GM12878 (cell line): Measurements from ENCODE around the gene RASGRP2. TPM values are rescaled to one million over a fixed set of nuclear protein-coding genes. Genes with fewer than 3 reads are reported as not detected.

Source experiments
- MXI1 ChIP-seq: fragments of 150-350 bp; IDR thresholded peaks from 2 replicates; pipeline ENCODE4 v1.6.1; 2011; ENCODE audit warnings: low read depth, mild to moderate bottlenecking, inconsistent platforms, low read length, improper control_type of control experiment
- NFYB ChIP-seq: IDR thresholded peaks from 2 replicates; pipeline ENCODE4 v1.6.1; 2011; ENCODE audit warnings: low read depth, mild to moderate bottlenecking, low read length, improper control_type of control experiment, moderate library complexity; ENCODE audit not compliant: insufficient read depth
- NR2F1 ChIP-seq: fragments of 450-650 bp; conservative IDR thresholded peaks from 2 replicates; pipeline ENCODE4 v1.6.1; 2017; ENCODE audit warnings: mild to moderate bottlenecking
- polyA plus RNA-seq, 11 experiments: library from polyadenylated mRNA; depleted of rRNA in 4 of 11; unstranded in 6 of 11; stranded (reverse) in 5 of 11; fragments of >200 nt; fragmentation: Nextera tagmentation in 4 of 11; fragmentation: Illumina TruSeq in 1 of 11; extraction: Ambion mirVana in 4 of 11; extraction: Trizol in 1 of 11; gene quantifications; 1 replicate in 1 of 11; 2 replicates in 10 of 11; pipeline versions ENCODE4 v1.2.1 to v1.2.3, GENCODE V29; 2011 to 2016; ENCODE audit warnings: inconsistent platforms in 2 of 11, missing spikeins in 2 of 11, low read depth in 1 of 11
- total RNA-seq, 4 experiments: library from RNA; depleted of rRNA in 3 of 4; stranded (reverse); fragments of >200 nt in 3 of 4; fragmentation: Illumina TruSeq in 1 of 4; extraction: Trizol in 1 of 4; gene quantifications; 2 replicates each; pipeline versions ENCODE4 v1.2.1 to v1.2.3, GENCODE V29; 2013 to 2021
- TF ChIP-seq, protein P1 (sequence below): IDR thresholded peaks from 2 replicates; pipeline ENCODE4 v1.6.1; 2011; ENCODE audit warnings: borderline replicate concordance, low read depth, mild to moderate bottlenecking, moderate library complexity, low read length; ENCODE audit not compliant: insufficient read depth, poor library complexity, severe bottlenecking
- TF ChIP-seq, protein P2 (sequence below): fragments of 450-650 bp; IDR thresholded peaks from 2 replicates; pipeline ENCODE4 v1.6.1; 2018; ENCODE audit warnings: borderline replicate concordance, mild to moderate bottlenecking; ENCODE audit not compliant: partially characterized antibody
- TF ChIP-seq, protein P3 (sequence below), 3 experiments: IDR thresholded peaks in 2 of 3; conservative IDR thresholded peaks in 1 of 3; 2 replicates each; pipeline ENCODE4 v1.5.1; 2011; ENCODE audit warnings: low read depth in 3 of 3, low read length in 3 of 3, mild to moderate bottlenecking in 3 of 3, control low read depth in 2 of 3, moderate library complexity in 2 of 3, inconsistent platforms in 1 of 3, mixed read lengths in 1 of 3; ENCODE audit not compliant: control insufficient read depth in 2 of 3, insufficient read depth in 1 of 3; ENCODE audit errors: extremely low read depth in 1 of 3
- TF ChIP-seq, protein P4 (sequence below): fragments of 450-650 bp; IDR thresholded peaks from 2 replicates; pipeline ENCODE4 v1.6.1; 2017; ENCODE audit warnings: mild to moderate bottlenecking, low read depth, inconsistent platforms; ENCODE audit not compliant: poor library complexity, severe bottlenecking
- TF ChIP-seq, protein P5 (sequence below): fragments of 450-650 bp; formaldehyde crosslinking; IDR thresholded peaks from 2 replicates; pipeline ENCODE4 v1.5.0; 2022; ENCODE audit warnings: mild to moderate bottlenecking, missing genetic modification characterization

The RASGRP2 gene
- total and polyA plus RNA-seq, 10 of the 15 experiments (the other 5 are each of a cell fraction or from before 2014, with no cell fraction given), result 0.26 to 9.0 (median 5.4) TPM

DNA sequence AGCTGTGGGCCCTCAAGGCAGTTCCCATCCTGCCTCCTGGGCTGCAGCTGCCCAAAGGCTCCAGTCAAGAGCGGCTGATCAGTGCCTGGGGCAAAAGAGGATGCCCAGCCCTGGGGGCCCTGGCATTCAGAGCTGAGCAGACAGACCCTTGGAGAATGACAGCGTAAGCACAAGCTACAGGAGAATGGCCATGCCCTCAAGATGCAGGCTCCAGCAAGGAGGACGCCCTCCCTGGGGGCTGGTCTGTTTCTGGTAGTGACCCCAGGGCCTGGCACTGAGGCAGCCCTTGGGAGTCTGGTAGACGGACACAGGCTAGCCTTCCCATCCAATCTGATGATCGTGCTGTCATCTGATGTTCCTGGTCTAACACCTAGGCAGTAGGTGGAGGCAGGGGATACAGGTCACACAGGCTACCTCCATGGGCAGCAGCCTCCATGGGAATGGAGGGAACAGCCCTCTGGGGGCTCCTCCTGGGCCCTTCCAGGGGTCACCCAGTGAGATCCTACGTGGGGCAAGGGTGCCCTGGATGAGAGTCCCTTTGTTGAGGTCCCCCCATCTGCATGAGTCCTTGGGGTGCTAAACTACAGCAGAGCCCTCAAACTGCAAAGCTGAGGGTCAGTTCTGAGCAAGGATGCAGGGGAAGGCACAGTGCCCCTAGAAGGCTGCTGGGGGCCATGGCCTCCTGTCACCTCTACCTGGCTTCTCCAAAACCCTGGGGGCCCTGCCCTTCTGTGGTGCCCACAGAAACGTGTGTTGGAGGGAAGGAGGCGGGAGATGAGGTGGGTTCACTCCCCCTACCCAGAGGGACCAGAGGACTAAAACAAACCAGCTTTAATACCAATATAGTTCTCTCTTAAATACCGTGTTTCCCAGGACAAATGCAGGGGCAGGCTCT, 44.6 kb upstream of the RASGRP2 start (continued):
- TF ChIP-seq, protein P1, sequence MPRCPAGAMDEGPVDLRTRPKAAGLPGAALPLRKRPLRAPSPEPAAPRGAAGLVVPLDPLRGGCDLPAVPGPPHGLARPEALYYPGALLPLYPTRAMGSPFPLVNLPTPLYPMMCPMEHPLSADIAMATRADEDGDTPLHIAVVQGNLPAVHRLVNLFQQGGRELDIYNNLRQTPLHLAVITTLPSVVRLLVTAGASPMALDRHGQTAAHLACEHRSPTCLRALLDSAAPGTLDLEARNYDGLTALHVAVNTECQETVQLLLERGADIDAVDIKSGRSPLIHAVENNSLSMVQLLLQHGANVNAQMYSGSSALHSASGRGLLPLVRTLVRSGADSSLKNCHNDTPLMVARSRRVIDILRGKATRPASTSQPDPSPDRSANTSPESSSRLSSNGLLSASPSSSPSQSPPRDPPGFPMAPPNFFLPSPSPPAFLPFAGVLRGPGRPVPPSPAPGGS, result no peak
- TF ChIP-seq, protein P2, sequence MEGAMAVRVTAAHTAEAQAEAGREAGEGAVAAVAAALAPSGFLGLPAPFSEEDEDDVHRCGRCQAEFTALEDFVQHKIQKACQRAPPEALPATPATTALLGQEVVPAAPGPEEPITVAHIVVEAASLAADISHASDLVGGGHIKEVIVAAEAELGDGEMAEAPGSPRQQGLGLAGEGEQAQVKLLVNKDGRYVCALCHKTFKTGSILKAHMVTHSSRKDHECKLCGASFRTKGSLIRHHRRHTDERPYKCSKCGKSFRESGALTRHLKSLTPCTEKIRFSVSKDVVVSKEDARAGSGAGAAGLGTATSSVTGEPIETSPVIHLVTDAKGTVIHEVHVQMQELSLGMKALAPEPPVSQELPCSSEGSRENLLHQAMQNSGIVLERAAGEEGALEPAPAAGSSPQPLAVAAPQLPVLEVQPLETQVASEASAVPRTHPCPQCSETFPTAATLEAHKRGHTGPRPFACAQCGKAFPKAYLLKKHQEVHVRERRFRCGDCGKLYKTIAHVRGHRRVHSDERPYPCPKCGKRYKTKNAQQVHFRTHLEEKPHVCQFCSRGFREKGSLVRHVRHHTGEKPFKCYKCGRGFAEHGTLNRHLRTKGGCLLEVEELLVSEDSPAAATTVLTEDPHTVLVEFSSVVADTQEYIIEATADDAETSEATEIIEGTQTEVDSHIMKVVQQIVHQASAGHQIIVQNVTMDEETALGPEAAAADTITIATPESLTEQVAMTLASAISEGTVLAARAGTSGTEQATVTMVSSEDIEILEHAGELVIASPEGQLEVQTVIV, result no peak
- no peak for TF ChIP-seq NR2F1
- no peak for TF ChIP-seq MXI1
- TF ChIP-seq, protein P3, sequence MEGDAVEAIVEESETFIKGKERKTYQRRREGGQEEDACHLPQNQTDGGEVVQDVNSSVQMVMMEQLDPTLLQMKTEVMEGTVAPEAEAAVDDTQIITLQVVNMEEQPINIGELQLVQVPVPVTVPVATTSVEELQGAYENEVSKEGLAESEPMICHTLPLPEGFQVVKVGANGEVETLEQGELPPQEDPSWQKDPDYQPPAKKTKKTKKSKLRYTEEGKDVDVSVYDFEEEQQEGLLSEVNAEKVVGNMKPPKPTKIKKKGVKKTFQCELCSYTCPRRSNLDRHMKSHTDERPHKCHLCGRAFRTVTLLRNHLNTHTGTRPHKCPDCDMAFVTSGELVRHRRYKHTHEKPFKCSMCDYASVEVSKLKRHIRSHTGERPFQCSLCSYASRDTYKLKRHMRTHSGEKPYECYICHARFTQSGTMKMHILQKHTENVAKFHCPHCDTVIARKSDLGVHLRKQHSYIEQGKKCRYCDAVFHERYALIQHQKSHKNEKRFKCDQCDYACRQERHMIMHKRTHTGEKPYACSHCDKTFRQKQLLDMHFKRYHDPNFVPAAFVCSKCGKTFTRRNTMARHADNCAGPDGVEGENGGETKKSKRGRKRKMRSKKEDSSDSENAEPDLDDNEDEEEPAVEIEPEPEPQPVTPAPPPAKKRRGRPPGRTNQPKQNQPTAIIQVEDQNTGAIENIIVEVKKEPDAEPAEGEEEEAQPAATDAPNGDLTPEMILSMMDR (IDR thresholded peaks at IDR 0.05 in 2 of 3, conservative IDR thresholded peaks at IDR 0.05 in 1 of 3; ENCODE audit: control insufficient read depth in 2 of 3, extremely low read depth in 1 of 3, insufficient read depth in 1 of 3, low read depth in 3 of 3, low read length in 3 of 3), result no peak
- no peak for TF ChIP-seq NFYB
- TF ChIP-seq, protein P4, sequence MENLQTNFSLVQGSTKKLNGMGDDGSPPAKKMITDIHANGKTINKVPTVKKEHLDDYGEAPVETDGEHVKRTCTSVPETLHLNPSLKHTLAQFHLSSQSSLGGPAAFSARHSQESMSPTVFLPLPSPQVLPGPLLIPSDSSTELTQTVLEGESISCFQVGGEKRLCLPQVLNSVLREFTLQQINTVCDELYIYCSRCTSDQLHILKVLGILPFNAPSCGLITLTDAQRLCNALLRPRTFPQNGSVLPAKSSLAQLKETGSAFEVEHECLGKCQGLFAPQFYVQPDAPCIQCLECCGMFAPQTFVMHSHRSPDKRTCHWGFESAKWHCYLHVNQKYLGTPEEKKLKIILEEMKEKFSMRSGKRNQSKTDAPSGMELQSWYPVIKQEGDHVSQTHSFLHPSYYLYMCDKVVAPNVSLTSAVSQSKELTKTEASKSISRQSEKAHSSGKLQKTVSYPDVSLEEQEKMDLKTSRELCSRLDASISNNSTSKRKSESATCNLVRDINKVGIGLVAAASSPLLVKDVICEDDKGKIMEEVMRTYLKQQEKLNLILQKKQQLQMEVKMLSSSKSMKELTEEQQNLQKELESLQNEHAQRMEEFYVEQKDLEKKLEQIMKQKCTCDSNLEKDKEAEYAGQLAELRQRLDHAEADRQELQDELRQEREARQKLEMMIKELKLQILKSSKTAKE, result no peak
- TF ChIP-seq, protein P5, sequence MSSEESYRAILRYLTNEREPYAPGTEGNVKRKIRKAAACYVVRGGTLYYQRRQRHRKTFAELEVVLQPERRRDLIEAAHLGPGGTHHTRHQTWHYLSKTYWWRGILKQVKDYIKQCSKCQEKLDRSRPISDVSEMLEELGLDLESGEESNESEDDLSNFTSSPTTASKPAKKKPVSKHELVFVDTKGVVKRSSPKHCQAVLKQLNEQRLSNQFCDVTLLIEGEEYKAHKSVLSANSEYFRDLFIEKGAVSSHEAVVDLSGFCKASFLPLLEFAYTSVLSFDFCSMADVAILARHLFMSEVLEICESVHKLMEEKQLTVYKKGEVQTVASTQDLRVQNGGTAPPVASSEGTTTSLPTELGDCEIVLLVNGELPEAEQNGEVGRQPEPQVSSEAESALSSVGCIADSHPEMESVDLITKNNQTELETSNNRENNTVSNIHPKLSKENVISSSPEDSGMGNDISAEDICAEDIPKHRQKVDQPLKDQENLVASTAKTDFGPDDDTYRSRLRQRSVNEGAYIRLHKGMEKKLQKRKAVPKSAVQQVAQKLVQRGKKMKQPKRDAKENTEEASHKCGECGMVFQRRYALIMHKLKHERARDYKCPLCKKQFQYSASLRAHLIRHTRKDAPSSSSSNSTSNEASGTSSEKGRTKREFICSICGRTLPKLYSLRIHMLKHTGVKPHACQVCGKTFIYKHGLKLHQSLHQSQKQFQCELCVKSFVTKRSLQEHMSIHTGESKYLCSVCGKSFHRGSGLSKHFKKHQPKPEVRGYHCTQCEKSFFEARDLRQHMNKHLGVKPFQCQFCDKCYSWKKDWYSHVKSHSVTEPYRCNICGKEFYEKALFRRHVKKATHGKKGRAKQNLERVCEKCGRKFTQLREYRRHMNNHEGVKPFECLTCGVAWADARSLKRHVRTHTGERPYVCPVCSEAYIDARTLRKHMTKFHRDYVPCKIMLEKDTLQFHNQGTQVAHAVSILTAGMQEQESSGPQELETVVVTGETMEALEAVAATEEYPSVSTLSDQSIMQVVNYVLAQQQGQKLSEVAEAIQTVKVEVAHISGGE, result no peak
- TF ChIP-seq, all 136 proteins: peak for 0
